Measurements from ENCODE around the gene BRME1. TPM values are rescaled to one million over a fixed set of nuclear protein-coding genes. Genes with fewer than 3 reads are reported as not detected.

The BRME1 gene
- total RNA-seq, 1 donor from 2014 or later, result 4.6 TPM

DNA sequence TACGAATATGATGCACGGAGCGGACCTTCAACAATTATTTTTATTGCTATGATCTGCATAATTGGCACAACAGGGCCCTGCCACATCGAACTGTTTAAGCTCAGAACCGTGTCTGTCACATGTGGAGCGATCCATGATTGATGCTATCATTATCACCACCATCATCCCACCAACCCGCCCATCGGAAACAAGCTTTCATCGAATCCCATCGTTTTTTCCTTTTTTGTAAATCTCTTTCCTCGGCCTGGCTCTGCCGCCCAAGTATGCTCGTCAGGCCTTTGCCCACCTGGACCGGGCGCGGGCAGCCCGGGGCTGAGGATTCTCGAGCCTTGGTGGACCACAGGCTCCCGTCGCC is 45.9 kb upstream of the BRME1 start:
- TF ChIP-seq, protein P1, sequence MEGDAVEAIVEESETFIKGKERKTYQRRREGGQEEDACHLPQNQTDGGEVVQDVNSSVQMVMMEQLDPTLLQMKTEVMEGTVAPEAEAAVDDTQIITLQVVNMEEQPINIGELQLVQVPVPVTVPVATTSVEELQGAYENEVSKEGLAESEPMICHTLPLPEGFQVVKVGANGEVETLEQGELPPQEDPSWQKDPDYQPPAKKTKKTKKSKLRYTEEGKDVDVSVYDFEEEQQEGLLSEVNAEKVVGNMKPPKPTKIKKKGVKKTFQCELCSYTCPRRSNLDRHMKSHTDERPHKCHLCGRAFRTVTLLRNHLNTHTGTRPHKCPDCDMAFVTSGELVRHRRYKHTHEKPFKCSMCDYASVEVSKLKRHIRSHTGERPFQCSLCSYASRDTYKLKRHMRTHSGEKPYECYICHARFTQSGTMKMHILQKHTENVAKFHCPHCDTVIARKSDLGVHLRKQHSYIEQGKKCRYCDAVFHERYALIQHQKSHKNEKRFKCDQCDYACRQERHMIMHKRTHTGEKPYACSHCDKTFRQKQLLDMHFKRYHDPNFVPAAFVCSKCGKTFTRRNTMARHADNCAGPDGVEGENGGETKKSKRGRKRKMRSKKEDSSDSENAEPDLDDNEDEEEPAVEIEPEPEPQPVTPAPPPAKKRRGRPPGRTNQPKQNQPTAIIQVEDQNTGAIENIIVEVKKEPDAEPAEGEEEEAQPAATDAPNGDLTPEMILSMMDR (IDR thresholded peaks at IDR 0.05; ENCODE audit: partially characterized antibody, unreplicated experiment), result no peak
- Mint-ChIP-seq H3K27me3 (ENCODE audit: unreplicated experiment) (peaks cover 4% of the 10 kb centered on the region), H3K27ac (ENCODE audit: unreplicated experiment) (peak overlapping the region; percentile 53), H3K9me3 (ENCODE audit: unreplicated experiment) (peaks cover 3% of the 10 kb centered on the region), H3K36me3 (ENCODE audit: unreplicated experiment) (no peaks in the 10 kb centered on the region), H3K4me1 (ENCODE audit: low read depth, unreplicated experiment) (peaks cover 3% of the 10 kb centered on the region), H3K4me3 (ENCODE audit: unreplicated experiment) (peak overlapping the region; percentile 85)
- no peak for DNase-seq

DNA sequence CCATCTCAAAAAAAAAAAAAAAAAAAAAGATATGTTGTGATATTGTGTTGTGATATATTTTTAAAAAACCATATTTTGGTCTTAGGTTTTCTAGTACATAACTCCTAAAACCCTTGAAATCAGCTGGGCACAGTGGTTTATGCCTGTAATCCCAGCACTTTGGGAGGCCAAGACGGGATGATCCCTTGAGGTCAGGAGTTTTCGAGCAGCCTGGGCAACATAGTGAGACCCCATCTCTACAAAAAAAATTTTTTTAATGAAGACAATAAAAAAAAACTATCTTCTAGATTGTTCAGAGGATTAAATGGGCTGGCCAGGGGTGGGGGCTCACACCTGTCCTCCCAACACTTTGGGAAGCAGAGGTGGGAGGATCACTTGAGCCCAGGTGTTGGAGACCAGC is 45.1 kb upstream of the BRME1 start:
- Mint-ChIP-seq H3K4me1 (ENCODE audit: low read depth, unreplicated experiment) (peaks cover 3% of the 10 kb centered on the region), H3K27me3 (ENCODE audit: unreplicated experiment) (peaks cover 4% of the 10 kb centered on the region), H3K36me3 (ENCODE audit: unreplicated experiment) (no peaks in the 10 kb centered on the region), H3K4me3 (ENCODE audit: unreplicated experiment) (no peak overlapping the region), H3K27ac (ENCODE audit: unreplicated experiment) (no peak overlapping the region), H3K9me3 (ENCODE audit: unreplicated experiment) (peaks cover 3% of the 10 kb centered on the region)
- TF ChIP-seq, protein P1 (IDR thresholded peaks at IDR 0.05; ENCODE audit: partially characterized antibody, unreplicated experiment), result no peak
- no peak for DNase-seq

DNA sequence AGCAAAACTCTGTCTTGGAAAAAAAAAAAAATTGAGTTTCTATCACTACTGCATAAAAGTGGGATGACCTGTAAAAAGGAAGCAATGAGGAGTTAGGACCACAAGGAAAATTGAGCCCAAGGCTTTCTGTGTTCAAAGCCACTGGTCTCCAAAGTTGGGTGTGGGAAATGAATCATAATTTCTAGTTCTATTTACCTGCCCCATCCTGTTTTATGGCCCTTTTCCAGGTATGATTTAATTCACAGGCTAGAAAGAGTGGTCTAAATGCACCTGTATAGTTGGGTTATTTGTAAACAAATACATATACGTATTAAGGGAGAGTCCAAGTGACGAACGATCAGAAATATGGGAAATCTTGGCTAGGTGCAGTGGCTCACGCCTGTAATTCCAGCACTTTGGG is 40.5 kb upstream of the BRME1 start:
- Mint-ChIP-seq H3K4me1 (ENCODE audit: low read depth, unreplicated experiment) (no peaks in the 10 kb centered on the region), H3K4me3 (ENCODE audit: unreplicated experiment) (no peak overlapping the region), H3K27ac (ENCODE audit: unreplicated experiment) (no peak overlapping the region), H3K27me3 (ENCODE audit: unreplicated experiment) (peaks cover under 1% of the 10 kb centered on the region), H3K9me3 (ENCODE audit: unreplicated experiment) (no peaks in the 10 kb centered on the region), H3K36me3 (ENCODE audit: unreplicated experiment) (no peaks in the 10 kb centered on the region)
- no peak for DNase-seq
- TF ChIP-seq, protein P1 (IDR thresholded peaks at IDR 0.05; ENCODE audit: partially characterized antibody, unreplicated experiment), result no peak

DNA sequence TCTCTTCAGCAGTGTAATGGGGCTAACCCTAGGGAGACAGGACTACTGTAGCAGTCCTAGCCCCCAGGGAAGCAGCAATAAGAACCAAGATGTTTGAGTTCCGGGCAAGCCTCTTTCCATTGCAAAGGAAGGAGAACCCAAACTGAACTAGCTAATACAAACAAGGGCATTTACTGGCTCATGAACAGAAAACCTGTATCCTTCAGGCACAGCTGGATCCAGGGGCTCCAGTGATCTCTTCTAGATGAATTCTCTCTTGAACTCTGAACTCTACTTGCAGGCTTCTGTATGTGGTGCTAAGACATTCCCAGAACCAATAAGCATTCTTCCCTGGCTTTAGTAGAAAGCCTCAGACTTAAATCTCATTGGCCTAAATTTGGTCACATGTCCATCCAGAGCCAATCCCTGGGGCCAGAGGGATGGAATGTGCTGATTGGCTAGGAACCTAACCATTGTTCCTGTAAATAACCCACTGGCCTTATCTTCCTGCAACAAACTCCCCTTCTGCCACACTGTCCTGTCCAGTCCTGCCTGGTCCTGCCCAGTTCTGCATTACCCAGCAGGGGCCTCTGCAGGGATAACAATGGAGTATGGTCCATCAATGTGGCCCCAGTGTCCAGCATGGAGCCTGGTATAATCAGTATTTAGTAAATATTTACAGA is 36.2 kb upstream of the BRME1 start:
- H3K27me3 Mint-ChIP-seq (ENCODE audit: unreplicated experiment), result no peaks in the 10 kb centered on the region
- peaks cover 2% of the 10 kb centered on the region for H3K4me1 Mint-ChIP-seq (ENCODE audit: low read depth, unreplicated experiment)

More for the DNA sequence above, 36.2 kb upstream of the BRME1 start:
- H3K36me3 Mint-ChIP-seq (ENCODE audit: unreplicated experiment), result no peaks in the 10 kb centered on the region
- H3K9me3 Mint-ChIP-seq (ENCODE audit: unreplicated experiment), result no peaks in the 10 kb centered on the region
- no peak overlapping the region for H3K27ac Mint-ChIP-seq (ENCODE audit: unreplicated experiment)
- no peak for DNase-seq
- TF ChIP-seq, protein P1 (IDR thresholded peaks at IDR 0.05; ENCODE audit: partially characterized antibody, unreplicated experiment), result no peak
- no peak overlapping the region for H3K4me3 Mint-ChIP-seq (ENCODE audit: unreplicated experiment)
